ENCODE measurements around the gene DNAJC16.

DNA sequence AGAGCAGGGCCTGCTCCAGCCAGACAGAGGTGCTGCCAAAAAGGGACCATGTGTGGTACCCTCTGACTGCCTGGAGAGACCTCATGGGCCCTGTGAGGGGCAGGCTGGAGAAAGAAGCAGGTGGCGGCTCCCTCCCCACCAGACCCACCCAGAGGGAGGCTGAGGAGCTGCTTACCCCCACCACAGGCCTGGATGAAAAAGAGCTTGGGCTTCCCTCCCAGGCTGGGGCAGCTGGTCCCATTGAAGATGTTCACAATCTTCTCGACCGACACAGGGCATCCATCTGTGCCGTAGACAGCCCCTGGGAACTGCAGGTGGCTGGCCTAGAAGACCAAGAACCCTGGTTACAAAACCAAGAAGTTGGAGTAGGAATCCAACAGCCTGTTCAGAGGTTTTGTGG is 22.2 kb upstream of the DNAJC16 start:
- TF ChIP-seq POLR2A (IDR thresholded peaks at IDR 0.05; ENCODE audit: low read depth, low read length) (no peak), TAF1 (IDR thresholded peaks at IDR 0.05; ENCODE audit: low read depth, low read length) (no peak), POLR2AphosphoS5 (IDR thresholded peaks at IDR 0.05; ENCODE audit: low read depth, low read length) (no peak), SPI1 (IDR thresholded peaks at IDR 0.05; ENCODE audit: low read depth, low read length) (no peak), POU2F2 (IDR thresholded peaks at IDR 0.05; ENCODE audit: low read depth, low read length) (no peak)
